HG03521 (cell line): Measurements from ENCODE around the gene GTF2F2.
A peak's percentile ranks its signal among the peaks of the same experiment; 100 is the strongest.

Experiments used
- ATAC-seq: cut with Tn5 transposase; IDR thresholded peaks from one replicate; pipeline ENCODE4 v1.9.1; 2021; ENCODE audit warnings: mild to moderate bottlenecking, moderate library complexity; ENCODE audit not compliant: unreplicated experiment

Gene GTF2F2

GRCh38 chr13:45119991-45120864, at the start of gene GTF2F2:
GTF2F2 (plus strand) TSS chr13:45120510; CDS start chr13:45120656, 146 bp downstream.
- ATAC-seq: peak; percentile 79

GRCh38 chr13:45073809-45074208, 46.5 kb upstream of the GTF2F2 start:
- ATAC-seq: no peak

GRCh38 chr13:45074721-45075120, 45.6 kb upstream of the GTF2F2 start:
- ATAC-seq: no peak

GRCh38 chr13:45078003-45078402, 42.3 kb upstream of the GTF2F2 start:
- ATAC-seq: no peak

GRCh38 chr13:45082964-45083363, 37.3 kb upstream of the GTF2F2 start:
- ATAC-seq: no peak

GRCh38 chr13:45084515-45084914, 35.8 kb upstream of the GTF2F2 start:
- no peak for ATAC-seq

- ATAC-seq: no peak
Observed at GRCh38 chr13:45086484-45086883, 33.8 kb upstream of the GTF2F2 start.

- no peak for ATAC-seq
Observed at GRCh38 chr13:45092663-45093062, 27.6 kb upstream of the GTF2F2 start.

GRCh38 chr13:45100573-45101262, 19.6 kb upstream of the GTF2F2 start:
- ATAC-seq: no peak

- no peak for ATAC-seq
Observed at GRCh38 chr13:45101327-45102018, 18.8 kb upstream of the GTF2F2 start.

- ATAC-seq: no peak
Observed at GRCh38 chr13:45102136-45102507, 18.2 kb upstream of the GTF2F2 start.

- ATAC-seq: no peak
Observed at GRCh38 chr13:45103449-45103848, 16.9 kb upstream of the GTF2F2 start.

GRCh38 chr13:45104261-45104660, 16.0 kb upstream of the GTF2F2 start:
- ATAC-seq: no peak

- no peak for ATAC-seq
Observed at GRCh38 chr13:45105895-45106294, 14.4 kb upstream of the GTF2F2 start.

GRCh38 chr13:45107539-45107938, 12.8 kb upstream of the GTF2F2 start:
- ATAC-seq: no peak

GRCh38 chr13:45108716-45109101, 11.6 kb upstream of the GTF2F2 start:
- peak; percentile 37 for ATAC-seq

GRCh38 chr13:45109102-45109720, 11.1 kb upstream of the GTF2F2 start:
- ATAC-seq: peak; percentile 49

GRCh38 chr13:45113233-45114224, 6.8 kb upstream of the GTF2F2 start:
- no peak for ATAC-seq

- ATAC-seq: no peak
Observed at GRCh38 chr13:45119469-45119990, 780 bp upstream of the GTF2F2 start.
